SU-DHL-6 (cell line): Measurements from ENCODE around the gene REPS2.

Experiments
- H2AFZ ChIP-seq: fragments of 200-600 bp; sonication (generic); 2 replicates; pipeline ENCODE4 v1.6.1; 2014; ENCODE audit warnings: low read depth, mild to moderate bottlenecking, moderate library complexity, mixed read lengths, antibody characterized with exemption, low read length; ENCODE audit not compliant: severe bottlenecking
- H3F3A ChIP-seq: fragments of 200-600 bp; shearing (Covaris generic); 2 replicates; pipeline ENCODE4 v1.6.0; 2016; ENCODE audit warnings: antibody characterized with exemption, mild to moderate bottlenecking; ENCODE audit not compliant: insufficient read depth
- H3K27ac ChIP-seq: fragments of 200-600 bp; sonication (generic); 2 replicates; pipeline ENCODE4 v1.5.1; 2016; ENCODE audit warnings: low read depth, mild to moderate bottlenecking, low read length, moderate library complexity, mixed read lengths
- H3K27me3 ChIP-seq: fragments of 200-600 bp; sonication (generic), shearing (Covaris generic); 2 replicates; pipeline ENCODE4 v1.6.0; 2014; ENCODE audit warnings: mild to moderate bottlenecking, low read length
- H3K36me3 ChIP-seq: fragments of 200-600 bp; sonication (generic); 2 replicates; pipeline ENCODE4 v1.6.1; 2014; ENCODE audit warnings: mild to moderate bottlenecking, low read length, mixed read lengths
- H3K4me2 ChIP-seq: fragments of 300-600, 200-600 bp; shearing (Covaris generic), sonication (generic); 2 replicates; pipeline ENCODE4 v1.6.0; 2014; ENCODE audit warnings: low read length, low read depth, mild to moderate bottlenecking; ENCODE audit not compliant: poor library complexity, severe bottlenecking
- H3K4me3 ChIP-seq: fragments of 200-600 bp; sonication (generic); 2 replicates; pipeline ENCODE4 v1.5.1; 2014; ENCODE audit warnings: antibody characterized with exemption, low read length, mild to moderate bottlenecking, mixed read lengths; ENCODE audit not compliant: insufficient read depth, poor library complexity, severe bottlenecking
- H3K79me2 ChIP-seq: fragments of 200-600 bp; sonication (generic); 2 replicates; pipeline ENCODE4 v1.6.1; 2014; ENCODE audit warnings: mild to moderate bottlenecking, low read length, moderate library complexity; ENCODE audit not compliant: insufficient read depth
- H3K9ac ChIP-seq: fragments of 200-600 bp; sonication (generic); 2 replicates; pipeline ENCODE4 v1.7.0; 2014; ENCODE audit warnings: mild to moderate bottlenecking, low read length
- H3K9me2 ChIP-seq: fragments of 200-600 bp; sonication (generic); replicated peaks from 2 replicates; pipeline ENCODE4 v1.6.1; 2014; ENCODE audit warnings: low read length; ENCODE audit not compliant: insufficient read depth
- H3K9me3 ChIP-seq: fragments of 200-600 bp; sonication (generic); 2 replicates; pipeline ENCODE4 v1.6.1; 2014; ENCODE audit warnings: low read length, mixed read lengths; ENCODE audit not compliant: insufficient read depth
- H4K20me1 ChIP-seq: fragments of 200-600 bp; sonication (generic); 2 replicates; pipeline ENCODE4 v1.6.1; 2014; ENCODE audit warnings: low read depth, mild to moderate bottlenecking, antibody characterized with exemption, low read length, moderate library complexity, mixed read lengths
- CTCF ChIP-seq: fragments of 200-600 bp; sonication (generic); IDR thresholded peaks from one replicate; pipeline ENCODE4 v1.5.1; 2017; ENCODE audit warnings: antibody characterized with exemption, mild to moderate bottlenecking, low read length, moderate library complexity; ENCODE audit not compliant: insufficient read depth, poor library complexity, severe bottlenecking
- EZH2phosphoT487 ChIP-seq: fragments of 200-600 bp; sonication (generic), shearing (Covaris generic); conservative IDR thresholded peaks from 2 replicates; pipeline ENCODE4 v1.6.1; 2018; ENCODE audit warnings: mild to moderate bottlenecking, antibody characterized with exemption, low read length, moderate library complexity, mixed read lengths

REPS2 gene

GRCh38 chrX:17164941-17165340, 218.5 kb downstream of the REPS2 start:
- Histone ChIP-seq H3K9ac (no peak overlapping the region), H3K27me3 (no peaks in the 10 kb centered on the region), H3K79me2 (no peaks in the 10 kb centered on the region), H3K36me3 (no peaks in the 10 kb centered on the region), H3K9me2 (no peaks in the 10 kb centered on the region), H4K20me1 (no peaks in the 10 kb centered on the region), H3K4me3 (no peak overlapping the region), H3K27ac (no peak overlapping the region), H3K4me2 (no peak overlapping the region), H3F3A (no peaks in the 10 kb centered on the region), H2AFZ (no peak overlapping the region), H3K9me3 (no peaks in the 10 kb centered on the region)
- TF ChIP-seq CTCF (no peak), EZH2phosphoT487 (no peak)

DNA sequence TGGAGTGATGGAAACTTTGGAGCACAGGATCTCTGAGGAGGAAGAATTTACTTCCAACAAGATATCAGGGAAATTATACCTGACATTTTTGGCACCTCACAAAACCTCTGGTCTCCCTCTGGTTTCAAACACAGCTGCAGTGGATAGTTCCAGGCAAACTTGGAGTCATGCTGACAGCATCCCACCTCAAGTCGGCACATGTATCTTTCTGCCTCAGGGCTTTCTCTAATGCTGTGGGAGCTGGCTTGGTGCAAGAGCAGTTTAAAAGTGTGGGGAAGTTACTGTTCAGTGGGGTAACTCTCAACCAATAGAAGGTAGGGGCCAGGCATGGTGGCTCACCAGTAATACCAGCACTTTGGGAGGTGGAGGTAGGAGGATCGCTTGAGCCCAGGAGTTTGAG, 221.5 kb downstream of the REPS2 start:
- no peak for TF ChIP-seq EZH2phosphoT487
- no peak for TF ChIP-seq CTCF
- H3F3A ChIP-seq = no peaks in the 10 kb centered on the region
- H3K4me3 ChIP-seq = no peak overlapping the region
- H3K27me3 ChIP-seq = no peaks in the 10 kb centered on the region
- H3K9me3 ChIP-seq = no peaks in the 10 kb centered on the region
- H4K20me1 ChIP-seq = no peaks in the 10 kb centered on the region
- H3K4me2 ChIP-seq = no peak overlapping the region
- no peaks in the 10 kb centered on the region for H3K79me2 ChIP-seq
- no peaks in the 10 kb centered on the region for H3K9me2 ChIP-seq
- no peak overlapping the region for H2AFZ ChIP-seq
- no peaks in the 10 kb centered on the region for H3K36me3 ChIP-seq
- H3K27ac ChIP-seq = no peak overlapping the region
- H3K9ac ChIP-seq = no peak overlapping the region

DNA sequence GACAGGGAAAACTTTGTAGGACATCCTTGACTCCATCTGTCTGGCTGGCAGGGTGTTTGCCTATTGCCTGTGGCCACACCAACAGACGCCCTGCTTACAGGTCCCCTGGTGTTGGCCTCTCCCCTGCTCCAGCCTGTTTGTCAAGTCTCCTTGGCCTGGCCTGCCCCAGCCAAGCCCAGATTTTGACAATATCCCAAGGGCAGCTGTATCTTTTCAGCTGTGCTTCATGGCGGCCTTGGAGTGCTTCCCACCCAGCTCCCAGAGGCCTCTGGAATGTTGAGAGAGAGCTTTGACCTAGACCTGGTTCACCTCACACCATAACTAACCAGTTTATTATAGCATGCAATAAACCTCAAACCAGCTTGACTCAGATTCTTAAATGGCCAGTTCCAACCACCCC, 224.5 kb downstream of the REPS2 start:
- no peak overlapping the region for H2AFZ ChIP-seq
- H3K4me2 ChIP-seq = no peak overlapping the region
- H3K36me3 ChIP-seq = no peaks in the 10 kb centered on the region
- no peaks in the 10 kb centered on the region for H3K79me2 ChIP-seq
- H4K20me1 ChIP-seq = no peaks in the 10 kb centered on the region
- TF ChIP-seq CTCF (no peak), EZH2phosphoT487 (no peak)
- H3K9me3 ChIP-seq = no peaks in the 10 kb centered on the region
- H3K4me3 ChIP-seq = no peak overlapping the region
- no peaks in the 10 kb centered on the region for H3F3A ChIP-seq
- no peak overlapping the region for H3K27ac ChIP-seq
- H3K27me3 ChIP-seq = no peaks in the 10 kb centered on the region
- no peak overlapping the region for H3K9ac ChIP-seq
- no peaks in the 10 kb centered on the region for H3K9me2 ChIP-seq

DNA sequence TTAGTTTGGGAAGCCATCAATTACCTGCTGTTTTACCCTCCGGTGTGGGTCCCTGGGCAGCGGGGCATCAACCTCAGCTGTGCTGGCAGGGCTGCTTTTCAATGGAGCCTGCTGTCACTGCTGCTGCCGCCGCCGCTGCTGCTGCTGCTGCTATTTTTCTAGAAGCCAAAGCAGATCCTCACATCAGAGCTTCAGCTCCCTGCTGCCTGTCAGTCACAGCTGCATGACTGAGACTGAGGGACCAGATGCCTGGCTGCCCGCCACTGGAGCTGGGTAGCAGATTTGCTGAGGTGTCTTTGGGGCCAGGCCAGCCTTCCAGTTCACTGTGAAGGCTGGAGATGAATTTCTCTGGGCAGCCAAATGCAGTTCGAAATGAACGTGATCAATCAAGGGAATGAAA, 228.2 kb downstream of the REPS2 start:
- H4K20me1 ChIP-seq = no peaks in the 10 kb centered on the region
- H3K4me2 ChIP-seq = no peak overlapping the region
- no peak overlapping the region for H3K9ac ChIP-seq
- no peak overlapping the region for H3K27ac ChIP-seq
- no peaks in the 10 kb centered on the region for H3K9me2 ChIP-seq
- no peak overlapping the region for H3K4me3 ChIP-seq
- H3K79me2 ChIP-seq = no peaks in the 10 kb centered on the region
- TF ChIP-seq CTCF = no peak
- TF ChIP-seq EZH2phosphoT487 = no peak
- no peaks in the 10 kb centered on the region for H3K36me3 ChIP-seq
- H3K27me3 ChIP-seq = no peaks in the 10 kb centered on the region
- no peak overlapping the region for H2AFZ ChIP-seq
- H3F3A ChIP-seq = no peaks in the 10 kb centered on the region
- no peaks in the 10 kb centered on the region for H3K9me3 ChIP-seq
